Rectal smooth muscle tissue (tissue), 1 donor: ENCODE results near the gene ULK4.

ENCODE experiments used
- H3K27ac ChIP-seq: one replicate; pipeline ENCODE4 v1.7.0; 2013; ENCODE audit warnings: low read depth, low read length, inconsistent platforms
- H3K27me3 ChIP-seq: one replicate; pipeline ENCODE4 v1.7.0; 2013; ENCODE audit warnings: low read length; ENCODE audit not compliant: control insufficient read depth, insufficient read depth
- H3K36me3 ChIP-seq: one replicate; pipeline ENCODE4 v1.7.0; 2013; ENCODE audit warnings: low read length; ENCODE audit not compliant: control insufficient read depth, insufficient read depth
- H3K4me1 ChIP-seq: one replicate; pipeline ENCODE4 v1.7.0; 2013; ENCODE audit warnings: low read length; ENCODE audit not compliant: control insufficient read depth, insufficient read depth
- H3K4me3 ChIP-seq: one replicate; pipeline ENCODE4 v1.7.0; 2013; ENCODE audit warnings: low read length
- H3K9ac ChIP-seq: one replicate; pipeline ENCODE4 v1.7.0; 2013; ENCODE audit warnings: low read length

The ULK4 gene

GRCh38 chr3:41248525-41248924 is 713.4 kb downstream of the ULK4 start:
- no peak overlapping the region for H3K4me3 ChIP-seq
- no peak overlapping the region for H3K9ac ChIP-seq
- H3K4me1 ChIP-seq: no peaks in the 10 kb centered on the region
- peaks cover 4% of the 10 kb centered on the region for H3K36me3 ChIP-seq
- H3K27me3 ChIP-seq: no peaks in the 10 kb centered on the region
- H3K27ac ChIP-seq: no peak overlapping the region

- H3K27ac ChIP-seq: no peak overlapping the region
- no peaks in the 10 kb centered on the region for H3K4me1 ChIP-seq
- no peaks in the 10 kb centered on the region for H3K27me3 ChIP-seq
- no peak overlapping the region for H3K4me3 ChIP-seq
- no peak overlapping the region for H3K9ac ChIP-seq
- H3K36me3 ChIP-seq: peaks cover 4% of the 10 kb centered on the region
Observed at GRCh38 chr3:41247055-41248004, 714.6 kb downstream of the ULK4 start.

- no peak overlapping the region for H3K27ac ChIP-seq
Observed at GRCh38 chr3:41244620-41245336, 717.1 kb downstream of the ULK4 start.

GRCh38 chr3:41243183-41243582 is 718.7 kb downstream of the ULK4 start:
- Histone ChIP-seq H3K4me1 (no peaks in the 10 kb centered on the region), H3K9ac (no peak overlapping the region), H3K36me3 (peaks cover 24% of the 10 kb centered on the region), H3K4me3 (no peak overlapping the region), H3K27ac (no peak overlapping the region), H3K27me3 (no peaks in the 10 kb centered on the region)

More at GRCh38 chr3:41244620-41245336, 717.1 kb downstream of the ULK4 start:
- Histone ChIP-seq H3K4me3 (no peak overlapping the region), H3K36me3 (peaks cover 10% of the 10 kb centered on the region), H3K27me3 (no peaks in the 10 kb centered on the region), H3K9ac (no peak overlapping the region), H3K4me1 (no peaks in the 10 kb centered on the region)

GRCh38 chr3:41241800-41242571 is 719.9 kb downstream of the ULK4 start:
- H3K27ac ChIP-seq: no peak overlapping the region
- H3K4me1 ChIP-seq: no peaks in the 10 kb centered on the region
- H3K9ac ChIP-seq: no peak overlapping the region
- no peaks in the 10 kb centered on the region for H3K27me3 ChIP-seq
- peaks cover 31% of the 10 kb centered on the region for H3K36me3 ChIP-seq
- no peak overlapping the region for H3K4me3 ChIP-seq

- Histone ChIP-seq H3K36me3 (peaks cover 38% of the 10 kb centered on the region), H3K27me3 (no peaks in the 10 kb centered on the region), H3K4me1 (no peaks in the 10 kb centered on the region)
Observed at GRCh38 chr3:41241161-41241560, 720.7 kb downstream of the ULK4 start.

GRCh38 chr3:41239587-41239986 is 722.3 kb downstream of the ULK4 start:
- Histone ChIP-seq H3K4me3 (no peak overlapping the region), H3K4me1 (no peaks in the 10 kb centered on the region), H3K27me3 (no peaks in the 10 kb centered on the region), H3K27ac (no peak overlapping the region), H3K9ac (no peak overlapping the region), H3K36me3 (peaks cover 40% of the 10 kb centered on the region)

More at GRCh38 chr3:41241161-41241560, 720.7 kb downstream of the ULK4 start:
- Histone ChIP-seq H3K27ac (no peak overlapping the region), H3K4me3 (no peak overlapping the region), H3K9ac (no peak overlapping the region)

GRCh38 chr3:41237907-41238306 is 724.0 kb downstream of the ULK4 start:
- H3K27me3 ChIP-seq: no peaks in the 10 kb centered on the region
- H3K36me3 ChIP-seq: peaks cover 49% of the 10 kb centered on the region
- H3K27ac ChIP-seq: no peak overlapping the region
- H3K4me1 ChIP-seq: no peaks in the 10 kb centered on the region
- H3K4me3 ChIP-seq: no peak overlapping the region
- no peak overlapping the region for H3K9ac ChIP-seq

GRCh38 chr3:41236228-41236627 is 725.7 kb downstream of the ULK4 start:
- H3K36me3 ChIP-seq: peaks cover 54% of the 10 kb centered on the region
- no peak overlapping the region for H3K4me3 ChIP-seq
- H3K27ac ChIP-seq: no peak overlapping the region
- H3K4me1 ChIP-seq: no peaks in the 10 kb centered on the region
- H3K27me3 ChIP-seq: no peaks in the 10 kb centered on the region
- no peak overlapping the region for H3K9ac ChIP-seq

GRCh38 chr3:41234823-41235721 is 726.8 kb downstream of the ULK4 start:
- H3K27me3 ChIP-seq: no peaks in the 10 kb centered on the region
- no peak overlapping the region for H3K4me3 ChIP-seq
- H3K36me3 ChIP-seq: peaks cover 53% of the 10 kb centered on the region
- H3K4me1 ChIP-seq: no peaks in the 10 kb centered on the region
- no peak overlapping the region for H3K27ac ChIP-seq
- H3K9ac ChIP-seq: no peak overlapping the region

GRCh38 chr3:41224120-41224806 is 737.6 kb downstream of the ULK4 start:
- Histone ChIP-seq H3K27me3 (no peaks in the 10 kb centered on the region), H3K4me3 (no peak overlapping the region), H3K27ac (no peak overlapping the region), H3K4me1 (peaks cover 13% of the 10 kb centered on the region), H3K9ac (no peak overlapping the region), H3K36me3 (peaks cover 19% of the 10 kb centered on the region)
